GM18511 (cell line): ENCODE results near the gene KCNG2.
"Not testable (repeated sequence)": the region's sequence is repeated elsewhere in the genome, so short reads cannot be mapped to it uniquely, and the experiment has no call there.

Experiments
- ATAC-seq: cut with Tn5 transposase; IDR thresholded peaks from one replicate; pipeline ENCODE4 v1.9.1; 2021; ENCODE audit warnings: mild to moderate bottlenecking, moderate library complexity; ENCODE audit not compliant: unreplicated experiment

The KCNG2 gene, protein sequence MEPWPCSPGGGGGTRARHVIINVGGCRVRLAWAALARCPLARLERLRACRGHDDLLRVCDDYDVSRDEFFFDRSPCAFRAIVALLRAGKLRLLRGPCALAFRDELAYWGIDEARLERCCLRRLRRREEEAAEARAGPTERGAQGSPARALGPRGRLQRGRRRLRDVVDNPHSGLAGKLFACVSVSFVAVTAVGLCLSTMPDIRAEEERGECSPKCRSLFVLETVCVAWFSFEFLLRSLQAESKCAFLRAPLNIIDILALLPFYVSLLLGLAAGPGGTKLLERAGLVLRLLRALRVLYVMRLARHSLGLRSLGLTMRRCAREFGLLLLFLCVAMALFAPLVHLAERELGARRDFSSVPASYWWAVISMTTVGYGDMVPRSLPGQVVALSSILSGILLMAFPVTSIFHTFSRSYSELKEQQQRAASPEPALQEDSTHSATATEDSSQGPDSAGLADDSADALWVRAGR

DNA sequence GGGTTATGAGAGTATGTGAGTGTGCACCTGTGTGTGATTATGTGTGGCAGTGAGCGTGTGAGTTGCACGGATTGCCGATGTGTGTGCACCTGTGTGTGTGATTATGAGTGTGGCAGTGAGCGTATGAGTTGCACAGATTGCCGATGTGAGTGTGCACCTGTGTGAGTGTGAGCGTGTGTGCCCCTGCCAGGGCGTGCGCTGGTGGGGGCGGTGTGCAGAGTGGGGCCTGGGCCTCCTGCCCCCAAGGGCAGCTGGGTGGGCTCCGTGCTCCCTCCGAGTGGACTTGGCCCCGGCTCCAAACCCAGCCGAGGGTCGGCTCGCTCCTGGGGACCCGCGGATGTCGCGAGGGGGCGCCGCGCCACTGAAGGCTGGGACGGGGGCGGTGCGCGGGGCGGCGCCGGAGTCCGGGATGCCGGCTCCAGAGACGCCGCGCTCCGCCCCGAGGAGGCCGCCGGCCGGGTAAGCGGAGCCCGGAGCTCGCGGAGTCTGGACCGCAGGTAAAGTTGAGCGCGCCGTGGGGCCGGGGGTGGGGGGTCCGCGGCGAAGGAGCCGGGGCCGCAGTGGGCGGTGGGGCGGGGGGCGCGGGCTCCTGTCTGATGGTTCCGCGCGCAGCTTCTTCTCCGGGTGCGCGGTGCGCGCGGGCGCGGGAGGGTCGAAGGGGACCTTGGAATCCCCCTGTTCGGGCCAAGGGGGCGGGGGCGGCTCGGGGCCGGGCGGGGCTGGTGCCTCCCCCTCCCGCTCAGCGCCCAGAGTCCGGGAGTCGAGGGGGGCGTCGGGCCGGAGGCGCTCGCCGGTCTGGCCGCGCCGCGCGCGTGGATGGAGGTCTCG is at the start of gene KCNG2:
TSS of gene KCNG2 (plus strand) at position 421 of the 828 bp plus-strand sequence. CDS start 65,730 bp downstream, outside the sequence.
- ATAC-seq: no peak

DNA sequence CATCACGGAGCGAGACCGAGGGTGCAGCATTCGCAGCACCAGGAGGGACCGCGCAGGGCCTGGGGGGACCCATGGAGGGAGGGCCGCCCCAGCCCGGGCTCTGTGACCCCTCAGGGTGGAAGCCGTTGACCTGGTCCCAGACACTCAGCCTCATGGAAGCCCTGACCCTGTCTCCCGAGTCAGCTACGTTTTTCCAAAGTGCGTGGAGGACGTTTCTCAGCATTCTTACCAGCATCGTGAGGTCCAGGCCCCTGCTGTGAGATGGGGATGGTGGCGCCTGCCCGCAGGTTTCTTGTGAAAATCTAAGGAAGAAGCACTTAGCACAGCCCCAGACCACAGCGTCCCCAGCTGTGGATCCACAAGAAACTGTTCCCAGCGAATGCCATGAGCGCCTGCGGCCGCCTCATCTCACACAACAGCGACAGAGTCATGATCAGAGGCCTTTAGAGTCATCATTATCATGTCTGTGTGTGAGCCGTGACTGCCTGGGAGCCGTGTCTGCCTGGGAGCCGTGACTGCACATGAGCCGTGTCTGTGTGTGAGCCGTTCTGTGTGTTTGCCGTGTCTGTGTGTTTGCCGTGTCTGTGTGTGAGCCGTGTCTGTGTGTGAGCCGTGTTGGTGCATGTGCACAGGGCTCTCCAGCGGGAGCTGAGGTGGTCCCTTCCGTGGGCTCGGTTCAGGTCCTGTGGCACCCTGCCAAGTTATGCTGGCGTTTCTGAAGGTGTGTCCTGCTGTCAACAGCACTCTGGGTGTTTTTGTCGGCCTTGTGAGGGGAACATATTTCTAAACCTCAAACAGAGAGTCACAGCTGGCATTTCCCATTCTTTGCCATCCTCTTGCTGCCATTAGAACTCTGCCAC is 49.2 kb upstream of the KCNG2 start:
- no peak for ATAC-seq

- ATAC-seq: no peak
Measured at GRCh38 chr18:79749251-79750191, 48.2 kb upstream of the KCNG2 start.

DNA sequence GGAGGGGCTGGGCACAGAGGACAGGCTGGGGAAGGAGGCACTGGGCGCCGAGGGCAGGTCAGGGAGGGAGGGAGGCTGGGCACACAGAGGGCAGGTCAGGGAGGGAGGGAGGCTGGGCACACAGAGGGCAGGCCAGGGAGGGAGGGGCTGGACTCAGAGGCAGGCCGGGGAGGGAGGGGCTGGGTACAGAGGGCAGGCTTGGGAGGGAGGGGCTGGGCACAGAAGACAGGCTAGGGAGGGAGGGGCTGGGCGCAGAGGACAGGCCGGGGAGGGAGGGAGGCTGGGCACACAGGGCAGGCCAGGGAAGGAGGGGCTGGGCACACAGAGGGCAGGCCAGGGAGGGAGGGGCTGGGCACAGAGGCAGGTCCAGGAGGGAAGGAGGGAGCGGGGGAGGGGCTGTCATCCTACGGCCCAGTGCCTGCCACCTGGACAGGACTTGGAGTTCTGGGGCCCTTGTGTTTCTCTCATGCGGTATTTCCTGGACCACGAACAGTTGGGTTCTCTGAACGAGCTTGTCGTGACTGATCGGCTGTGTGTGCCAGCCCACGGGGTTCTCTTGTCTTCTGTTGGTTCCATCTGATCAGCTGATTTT is 46.7 kb upstream of the KCNG2 start:
- ATAC-seq: no peak

DNA sequence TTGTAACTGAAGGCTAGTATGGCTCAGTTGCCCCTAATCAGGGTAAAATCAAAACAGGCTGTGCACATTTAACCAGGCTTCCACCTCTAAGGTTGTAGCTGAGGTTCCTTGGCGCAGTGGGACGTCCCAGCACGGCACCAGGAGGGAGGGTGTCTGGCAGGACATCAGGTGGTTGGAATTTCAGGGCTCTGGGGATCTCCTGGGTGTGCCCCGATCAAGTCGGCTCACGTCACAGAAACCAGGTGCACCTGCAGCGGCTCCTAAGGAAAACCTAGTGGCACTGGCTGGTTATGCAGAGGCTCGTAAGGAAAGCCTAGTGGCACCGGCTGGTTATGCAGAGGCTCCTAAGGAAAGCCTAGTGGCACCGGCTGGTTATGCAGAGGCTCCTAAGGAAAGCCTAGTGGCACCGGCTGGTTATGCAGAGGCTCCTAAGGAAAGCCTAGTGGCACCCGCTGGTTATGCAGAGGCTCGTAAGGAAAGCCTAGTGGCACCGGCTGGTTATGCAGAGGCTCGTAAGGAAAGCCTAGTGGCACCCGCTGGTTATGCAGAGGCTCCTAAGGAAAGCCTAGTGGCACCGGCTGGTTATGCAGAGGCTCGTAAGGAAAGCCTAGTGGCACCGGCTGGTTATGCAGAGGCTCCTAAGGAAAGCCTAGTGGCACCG is 45.7 kb upstream of the KCNG2 start:
- not testable (repeated sequence) for ATAC-seq

DNA sequence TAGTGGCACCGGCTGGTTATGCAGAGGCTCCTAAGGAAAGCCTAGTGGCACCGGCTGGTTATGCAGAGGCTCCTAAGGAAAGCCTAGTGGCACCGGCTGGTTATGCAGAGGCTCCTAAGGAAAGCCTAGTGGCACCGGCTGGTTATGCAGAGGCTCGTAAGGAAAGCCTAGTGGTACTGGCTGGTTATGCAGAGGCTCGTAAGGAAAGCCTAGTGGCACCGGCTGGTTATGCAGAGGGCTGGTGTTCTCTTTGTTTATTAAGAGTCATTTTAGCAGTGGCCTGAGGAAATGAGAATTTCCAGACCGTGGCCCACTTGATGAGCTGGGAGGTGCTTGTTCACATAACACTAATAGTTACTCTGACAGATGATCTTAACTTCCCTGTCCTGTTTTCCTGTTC is 44.8 kb upstream of the KCNG2 start:
- ATAC-seq: not testable (repeated sequence)

DNA sequence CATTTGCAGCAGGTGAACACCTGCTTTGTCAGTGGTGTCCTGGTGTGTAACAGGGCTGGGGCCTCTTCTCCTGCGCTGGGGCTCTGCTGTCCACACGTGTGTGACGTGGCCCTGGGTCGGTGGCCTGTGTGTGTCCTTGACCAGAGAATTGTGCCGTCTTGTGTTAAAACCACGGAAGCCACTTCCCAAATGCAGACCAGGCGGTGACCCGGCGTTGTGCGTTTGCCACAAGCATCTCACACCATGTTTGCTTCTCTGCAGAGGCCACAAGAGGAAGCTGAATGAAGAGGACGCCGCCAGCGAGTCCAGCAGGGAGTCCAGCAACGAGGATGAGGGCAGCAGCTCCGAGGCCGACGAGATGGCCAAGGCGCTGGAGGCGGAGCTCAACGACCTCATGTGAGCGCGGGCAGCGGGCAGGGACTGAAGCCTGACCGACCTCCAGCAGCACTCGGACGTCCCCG is 44.3 kb upstream of the KCNG2 start:
- ATAC-seq: no peak

DNA sequence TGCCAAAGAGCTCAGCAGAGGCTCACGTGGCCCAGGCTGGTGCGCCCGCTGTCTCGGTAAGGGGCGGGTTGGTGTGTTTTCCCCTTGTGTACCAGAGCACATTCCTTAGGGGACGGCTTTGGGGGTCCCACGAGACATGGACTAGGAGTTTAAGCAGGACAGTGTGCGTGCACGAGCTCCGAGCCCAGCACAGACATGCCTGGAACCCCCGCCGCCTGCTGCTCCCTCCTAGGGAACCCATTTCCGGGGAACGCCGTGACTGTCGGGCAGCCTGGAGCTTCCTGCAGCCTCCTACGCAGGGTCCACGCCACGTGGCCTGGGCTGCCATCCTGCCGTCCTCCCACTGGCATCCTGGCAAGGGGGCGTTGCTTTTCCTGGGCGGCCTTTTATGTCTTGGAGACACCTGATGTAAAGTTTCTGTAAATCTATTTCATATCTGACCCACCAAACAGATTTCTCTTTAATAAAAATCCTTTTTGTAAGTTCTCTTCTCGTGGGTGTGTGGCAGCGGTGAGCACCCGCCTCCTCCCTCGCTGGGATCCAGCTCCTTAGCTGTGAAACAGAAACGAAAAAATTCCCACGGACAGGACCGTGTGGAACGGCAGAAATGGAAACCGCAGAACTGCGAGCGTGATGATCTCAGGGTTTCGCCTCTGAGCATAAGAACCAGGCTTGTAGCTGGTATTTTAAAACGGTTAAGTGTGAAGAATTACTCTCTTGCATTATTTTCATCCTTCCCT is 43.5 kb upstream of the KCNG2 start:
- no peak for ATAC-seq

- ATAC-seq: no peak
Measured at GRCh38 chr18:79754831-79755351, 42.8 kb upstream of the KCNG2 start.

DNA sequence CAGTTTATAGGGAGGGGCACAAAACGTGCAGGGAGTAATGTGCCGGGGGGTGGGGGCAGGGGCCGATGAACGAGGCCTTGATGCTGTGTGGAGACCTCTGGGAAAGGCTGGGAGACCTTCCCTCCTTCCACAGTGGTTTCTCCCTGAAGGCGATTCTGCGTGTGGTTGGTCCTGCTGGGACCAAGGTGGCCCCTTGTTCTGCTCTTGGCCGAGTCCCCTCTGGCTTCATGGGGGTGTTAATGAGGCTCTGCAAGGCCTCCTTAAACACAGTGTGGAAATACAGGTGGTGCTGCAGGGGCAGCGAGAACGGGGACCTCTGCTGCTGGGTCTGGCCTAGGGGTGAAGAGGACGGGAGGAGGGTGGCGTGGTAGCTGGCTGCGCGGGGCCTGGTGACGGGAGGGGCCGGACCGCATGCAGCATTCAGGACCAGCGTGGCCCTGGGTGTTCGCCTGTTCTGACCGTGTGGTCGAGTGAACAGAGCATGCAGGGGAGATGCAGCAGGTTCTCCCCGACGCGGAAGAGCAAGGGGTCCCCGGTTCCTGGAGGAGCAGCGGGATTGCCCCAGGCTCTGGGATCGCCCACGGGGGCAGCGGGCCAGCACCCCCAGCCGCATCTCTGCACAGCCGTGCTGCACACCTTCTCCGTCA is 42.1 kb upstream of the KCNG2 start:
- ATAC-seq: no peak

DNA sequence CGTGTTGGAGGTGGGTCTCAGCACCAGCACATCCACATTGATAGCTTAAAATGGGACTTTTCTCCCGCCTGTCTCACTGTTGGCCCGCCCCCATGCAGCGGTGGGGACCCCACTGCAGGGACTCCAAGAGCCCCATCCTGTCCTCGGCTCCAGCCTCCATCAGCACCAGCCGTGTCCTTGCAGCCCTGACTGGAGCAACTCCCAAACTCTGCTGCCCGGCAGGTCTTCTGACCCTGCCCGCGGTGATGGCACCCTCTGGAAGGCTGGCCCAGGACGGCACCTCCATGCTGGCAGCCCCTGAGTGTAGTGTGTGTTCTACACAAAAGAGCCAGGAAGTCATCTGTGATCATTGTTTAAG is 41.6 kb upstream of the KCNG2 start:
- no peak for ATAC-seq

GRCh38 chr18:79756826-79757225 is 40.9 kb upstream of the KCNG2 start:
- no peak for ATAC-seq

DNA sequence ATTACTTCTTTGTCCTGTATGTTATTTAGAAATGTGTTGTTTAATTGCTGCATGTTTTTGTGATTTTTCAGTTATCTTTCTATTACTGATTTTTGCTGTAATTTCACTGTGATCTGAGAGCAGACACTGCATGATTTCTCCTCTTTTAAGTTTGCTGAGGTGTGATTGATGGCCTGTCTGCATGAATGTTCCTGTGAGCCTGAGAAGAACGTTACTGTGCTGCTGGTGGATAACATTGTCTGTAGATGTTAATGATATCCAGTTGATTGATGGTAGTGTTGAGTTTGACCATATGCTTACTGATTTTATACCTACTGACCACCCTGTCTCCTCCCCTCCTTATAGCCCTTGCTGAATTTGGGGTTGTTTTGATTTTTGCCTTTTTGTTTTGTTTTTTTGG is 37.4 kb upstream of the KCNG2 start:
- no peak for ATAC-seq

DNA sequence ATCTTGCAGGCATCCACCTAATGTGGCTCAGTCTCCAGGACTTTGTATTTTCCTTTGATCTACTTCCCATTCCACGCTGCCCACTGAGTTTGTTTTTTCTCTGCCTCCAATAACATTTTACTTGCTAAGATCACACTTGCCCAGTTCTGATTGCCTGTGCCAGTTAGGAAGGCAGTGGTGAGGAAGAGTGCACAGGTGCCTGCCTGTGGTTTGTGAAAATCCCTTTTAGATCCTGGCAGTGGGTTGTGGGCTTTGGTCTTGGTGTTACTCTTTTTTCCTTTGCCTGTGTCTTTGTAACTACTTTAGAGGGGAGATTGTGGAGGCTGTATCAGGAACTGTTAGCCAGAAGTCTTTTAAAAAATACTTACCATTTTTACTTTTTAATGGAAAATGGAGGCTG is 36.9 kb upstream of the KCNG2 start:
- no peak for ATAC-seq

GRCh38 chr18:79763407-79763806 is 34.3 kb upstream of the KCNG2 start:
- no peak for ATAC-seq

GRCh38 chr18:79764131-79764530 is 33.6 kb upstream of the KCNG2 start:
- no peak for ATAC-seq

- no peak for ATAC-seq
Measured at GRCh38 chr18:79765491-79766245, 32.1 kb upstream of the KCNG2 start.
